ENCODE results near the gene GMEB2. TPM values are rescaled to one million over a fixed set of nuclear protein-coding genes. Genes with fewer than 3 reads are reported as not detected.
"Not testable (repeated sequence)": the region's sequence is repeated elsewhere in the genome, so short reads cannot be mapped to it uniquely, and the experiment has no call there.

The GMEB2 gene
- total and polyA plus RNA-seq, 11 donors: 4.3 to 10.0 (median 6.1) TPM

DNA sequence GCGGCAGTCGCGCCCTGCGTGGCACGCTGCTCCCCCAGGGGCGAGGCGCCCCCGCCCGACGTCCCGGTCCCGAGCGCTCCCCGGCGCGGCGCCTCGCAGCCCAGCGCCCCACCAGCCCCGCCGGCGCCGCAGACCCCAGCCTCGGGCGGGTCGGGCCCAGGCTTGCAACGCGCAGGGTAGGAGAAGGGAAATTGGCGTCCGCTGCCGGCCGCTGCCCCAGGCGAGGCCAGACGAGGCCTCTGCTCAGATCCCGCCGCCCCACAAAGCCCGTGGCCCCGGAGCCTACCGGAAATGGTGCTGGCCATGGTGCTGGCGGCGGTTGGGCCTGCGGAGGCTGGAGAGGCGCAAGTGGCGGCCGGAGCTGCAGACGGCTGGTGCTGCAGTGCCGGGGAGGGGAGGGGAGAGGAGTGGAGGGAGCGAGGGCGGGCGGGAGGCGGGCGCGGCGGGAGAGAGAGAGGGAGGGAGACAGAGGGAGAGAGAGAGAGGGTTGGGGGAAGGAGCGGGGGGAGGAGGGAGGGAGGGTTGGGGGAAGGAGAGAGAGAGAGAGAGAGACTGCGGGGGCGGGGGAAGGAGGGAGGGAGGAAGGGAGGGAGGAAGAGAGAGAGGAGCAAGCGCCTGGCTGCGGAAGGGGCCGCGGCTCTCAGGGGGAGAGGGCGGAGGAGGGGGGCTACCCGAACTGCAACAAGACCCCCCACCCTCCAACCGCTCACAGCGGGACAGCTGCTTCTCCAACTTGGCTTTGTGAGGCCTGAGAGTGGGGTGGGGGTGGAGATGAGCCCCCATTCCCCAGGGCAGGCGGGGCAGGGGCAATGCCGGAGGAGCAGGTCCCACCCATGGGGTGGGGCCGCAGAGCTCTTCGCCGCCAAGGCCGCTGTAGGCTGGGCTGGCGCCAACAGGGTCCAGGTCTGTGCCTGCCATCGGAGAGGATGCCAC, 26.4 kb upstream of the GMEB2 start, which contains the start of gene STMN3:
Gene STMN3, minus strand, starts transcription at position 384 of the 933 bp plus-strand sequence. Its CDS starts 79 bp downstream, at position 305.
- peaks cover 0 to 40% (median 24%) of the 10 kb centered on the region in 12 donors for H3K4me1 ChIP-seq
- TF ChIP-seq POLR2A (IDR thresholded peaks at IDR 0.05): no peak
- TF ChIP-seq, protein P1, sequence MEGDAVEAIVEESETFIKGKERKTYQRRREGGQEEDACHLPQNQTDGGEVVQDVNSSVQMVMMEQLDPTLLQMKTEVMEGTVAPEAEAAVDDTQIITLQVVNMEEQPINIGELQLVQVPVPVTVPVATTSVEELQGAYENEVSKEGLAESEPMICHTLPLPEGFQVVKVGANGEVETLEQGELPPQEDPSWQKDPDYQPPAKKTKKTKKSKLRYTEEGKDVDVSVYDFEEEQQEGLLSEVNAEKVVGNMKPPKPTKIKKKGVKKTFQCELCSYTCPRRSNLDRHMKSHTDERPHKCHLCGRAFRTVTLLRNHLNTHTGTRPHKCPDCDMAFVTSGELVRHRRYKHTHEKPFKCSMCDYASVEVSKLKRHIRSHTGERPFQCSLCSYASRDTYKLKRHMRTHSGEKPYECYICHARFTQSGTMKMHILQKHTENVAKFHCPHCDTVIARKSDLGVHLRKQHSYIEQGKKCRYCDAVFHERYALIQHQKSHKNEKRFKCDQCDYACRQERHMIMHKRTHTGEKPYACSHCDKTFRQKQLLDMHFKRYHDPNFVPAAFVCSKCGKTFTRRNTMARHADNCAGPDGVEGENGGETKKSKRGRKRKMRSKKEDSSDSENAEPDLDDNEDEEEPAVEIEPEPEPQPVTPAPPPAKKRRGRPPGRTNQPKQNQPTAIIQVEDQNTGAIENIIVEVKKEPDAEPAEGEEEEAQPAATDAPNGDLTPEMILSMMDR (IDR thresholded peaks at IDR 0.05): no peak
- intact Hi-C loops (cut with DNase I): loop anchor here in 1 of 10 donors (5.0 to 10.0 kb wide), 2 partner anchors 116 to 211 kb away; partner anchors contain the start of genes ABHD16B, PTK6 and TPD52L2
- DNase-seq (peak; percentile 91 to 93 (median 92)), ATAC-seq (peak; percentile 75 to 82 (median 80))
- peak within 1 kb of the TSS; percentile 38 to 79 (median 66) for H3K4me3 ChIP-seq
- peaks cover 0 to 17% (median 5%) of the 10 kb centered on the region in 9 donors for H3K27me3 ChIP-seq
- H3K36me3 ChIP-seq: no peaks in the 10 kb centered on the region
- no peaks in the 10 kb centered on the region for H3K9me3 ChIP-seq
- H3K27ac ChIP-seq: peak within 1 kb of the TSS in 11 of 12 donors; percentile 33 to 84 (median 66)
- WGBS, 4 donors: 1 to 3% (median 2%) methylated on average over 32 to 71 of the region's 73 CpGs

DNA sequence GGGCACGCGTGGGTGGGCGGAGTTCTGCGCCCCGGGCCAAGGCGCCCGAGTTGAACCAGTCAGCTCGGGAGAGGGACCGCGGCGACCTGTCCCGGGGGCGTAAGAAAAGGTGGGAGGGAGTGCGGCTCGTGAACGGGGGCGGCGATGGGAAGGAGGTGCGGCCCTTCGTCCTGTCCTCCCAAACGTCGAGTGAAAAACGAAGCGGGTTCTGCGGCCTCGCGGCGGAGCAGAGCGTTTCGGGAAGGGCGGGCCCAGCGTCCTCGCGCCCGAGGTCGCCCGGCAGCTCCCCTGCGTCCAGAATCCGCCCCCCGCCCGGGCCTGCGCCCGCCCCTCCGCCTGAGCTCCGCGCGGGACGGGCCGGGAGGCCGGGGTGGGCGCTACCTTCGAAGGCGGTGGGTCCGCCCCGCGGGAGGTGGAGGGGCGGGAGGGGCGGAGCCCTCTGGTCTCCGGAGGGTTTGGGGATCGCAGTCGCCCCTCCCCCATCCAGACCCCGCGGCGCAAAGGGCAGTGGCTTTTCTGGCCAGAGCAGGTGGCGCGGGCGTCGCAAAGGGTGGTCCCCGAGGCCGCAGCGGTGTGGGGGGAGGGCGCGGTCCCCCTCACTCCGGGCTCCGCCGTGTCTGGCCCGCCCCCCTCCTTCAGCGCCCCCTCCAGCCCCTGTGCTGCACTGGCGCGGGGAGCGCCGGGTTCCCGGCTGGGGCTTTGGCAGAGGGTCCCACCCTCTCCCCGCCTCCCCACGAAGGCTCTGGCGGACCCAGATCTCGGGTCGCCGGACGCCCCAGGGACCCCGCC, 25.5 kb upstream of the GMEB2 start:
- TF ChIP-seq, protein P1 (IDR thresholded peaks at IDR 0.05): no peak
- no peak for TF ChIP-seq POLR2A (IDR thresholded peaks at IDR 0.05)
- intact Hi-C loops (cut with DNase I): loop anchor here in 1 of 10 donors (5.0 to 10.0 kb wide), 2 partner anchors 115 to 212 kb away; partner anchors contain the start of genes ABHD16B, PTK6 and TPD52L2
- ATAC-seq (peak in 2 of 4 donors; percentile 9 to 39), DNase-seq (peak in 2 of 5 donors; percentile 46 to 70)
- peaks cover 0 to 34% (median 20%) of the 10 kb centered on the region in 12 donors for H3K4me1 ChIP-seq
- peak overlapping the region; percentile 38 to 79 (median 66) for H3K4me3 ChIP-seq
- H3K27me3 ChIP-seq: peaks cover 0 to 17% (median 5%) of the 10 kb centered on the region in 9 donors
- no peaks in the 10 kb centered on the region for H3K36me3 ChIP-seq
- peak overlapping the region in 4 of 12 donors; percentile 29 to 52 (median 40) for H3K27ac ChIP-seq
- WGBS, 4 donors: 0 to 1% (median 1%) methylated on average over 8 to 91 of the region's 91 CpGs
- H3K9me3 ChIP-seq: no peaks in the 10 kb centered on the region

DNA sequence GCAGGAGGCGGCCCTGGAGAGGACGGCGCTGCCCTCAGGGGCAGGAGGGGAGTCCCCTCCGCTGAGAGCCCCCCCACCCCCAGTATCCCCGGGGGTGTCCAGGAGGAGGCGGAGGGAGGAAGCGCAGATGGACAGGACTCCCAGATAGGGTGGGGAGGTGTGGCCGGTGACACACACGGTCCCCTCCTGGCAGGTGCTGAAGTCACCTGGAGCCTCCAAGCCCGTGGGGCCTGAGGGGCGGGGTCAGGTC, 25.0 kb upstream of the GMEB2 start:
- Histone ChIP-seq H3K4me3 (peak overlapping the region; percentile 38 to 79 (median 66)), H3K9me3 (no peaks in the 10 kb centered on the region), H3K36me3 (no peaks in the 10 kb centered on the region), H3K27me3 (peaks cover 0 to 17% (median 5%) of the 10 kb centered on the region in 9 donors), H3K27ac (peak overlapping the region in 2 of 12 donors; percentile 42), H3K4me1 (peaks cover 0 to 31% (median 19%) of the 10 kb centered on the region in 12 donors)
- TF ChIP-seq, protein P1 (IDR thresholded peaks at IDR 0.05): no peak
- TF ChIP-seq POLR2A (IDR thresholded peaks at IDR 0.05): no peak
- 17 to 19% methylated on average over 11 of the region's 11 CpGs; no CpG with 5 or more reads in 2 of the 4 donors for WGBS, 4 donors
- DNase-seq (no peak), ATAC-seq (peak in 2 of 4 donors; percentile 2 to 3)
- intact Hi-C loops (cut with DNase I): loop anchor here in 1 of 10 donors (5.0 to 10.0 kb wide), 2 partner anchors 115 to 213 kb away; partner anchors contain the start of genes ABHD16B, PTK6 and TPD52L2

GRCh38 chr20:63650486-63650885, 23.6 kb upstream of the GMEB2 start:
- intact Hi-C loops (cut with DNase I): loop anchor here in 1 of 10 donors (5.0 to 10.0 kb wide), 2 partner anchors 113 to 214 kb away; partner anchors contain the start of genes ABHD16B, PTK6 and TPD52L2
- DNase-seq, ATAC-seq: not testable (repeated sequence)

More at GRCh38 chr20:63650486-63650885, 23.6 kb upstream of the GMEB2 start:
- peaks cover 0 to 31% (median 19%) of the 10 kb centered on the region in 12 donors for H3K4me1 ChIP-seq
- WGBS, 4 donors: 92 to 95% (median 94%) methylated on average over 4 to 25 of the region's 25 CpGs
- not testable (repeated sequence) for H3K4me3 ChIP-seq, H3K36me3 ChIP-seq, H3K9me3 ChIP-seq, H3K27ac ChIP-seq
- peaks cover 0 to 17% (median 5%) of the 10 kb centered on the region in 9 donors for H3K27me3 ChIP-seq
